Measurements from ENCODE around the gene KCND3. TPM values are rescaled to one million over a fixed set of nuclear protein-coding genes. Genes with fewer than 3 reads are reported as not detected.
"Not testable (repeated sequence)": the region's sequence is repeated elsewhere in the genome, so short reads cannot be mapped to it uniquely, and the experiment has no call there.

Gene KCND3
- polyA plus RNA-seq, 2 donors: 0.57 to 1.6 TPM

GRCh38 chr1:111811891-111812290, 177.6 kb downstream of the KCND3 start:
- H3K27me3 ChIP-seq (ENCODE audit: control insufficient read depth in 1 of 2, insufficient read depth in 2 of 2, low read length in 2 of 2): no peaks in the 10 kb centered on the region
- no peak overlapping the region for H3K4me3 ChIP-seq (ENCODE audit: low read depth in 1 of 2, low read length in 2 of 2)
- no peaks in the 10 kb centered on the region for H3K9me3 ChIP-seq (ENCODE audit: control insufficient read depth in 2 of 2, insufficient read depth in 1 of 2, low read depth in 1 of 2, low read length in 1 of 2)
- no peak overlapping the region for H3K27ac ChIP-seq (ENCODE audit: low read depth in 2 of 2, low read length in 1 of 2)
- H3K36me3 ChIP-seq (ENCODE audit: control insufficient read depth in 2 of 2, insufficient read depth in 2 of 2, low read length in 1 of 2): no peaks in the 10 kb centered on the region
- 86 to 88% methylated on average over 10 of the region's 10 CpGs for WGBS, 2 donors
- peaks cover 0 to 4% of the 10 kb centered on the region in 2 donors for H3K4me1 ChIP-seq (ENCODE audit: control insufficient read depth in 2 of 2, insufficient read depth in 2 of 2, low read length in 1 of 2)

DNA sequence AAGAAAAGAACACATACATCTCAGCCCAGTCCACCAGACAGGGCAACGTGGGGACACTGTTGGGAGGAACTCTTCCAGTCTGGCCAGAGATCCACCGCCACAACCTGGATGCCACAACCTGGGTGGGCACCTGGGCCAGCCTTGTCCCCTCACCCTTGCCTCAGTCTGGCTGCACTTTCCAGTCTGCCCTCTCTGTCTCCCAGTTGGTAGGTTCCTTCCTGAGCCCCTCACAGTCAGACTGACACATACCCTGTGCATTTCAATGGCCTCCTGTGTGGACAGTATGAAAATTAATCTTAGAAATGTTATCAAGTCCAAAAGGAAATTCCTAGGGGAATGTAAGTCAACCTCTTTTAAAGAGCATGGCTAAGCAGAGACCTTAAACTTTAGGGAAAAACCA, 184.2 kb downstream of the KCND3 start:
- H3K9me3 ChIP-seq (ENCODE audit: control insufficient read depth in 2 of 2, insufficient read depth in 1 of 2, low read depth in 1 of 2, low read length in 1 of 2): no peaks in the 10 kb centered on the region
- no peaks in the 10 kb centered on the region for H3K4me1 ChIP-seq (ENCODE audit: control insufficient read depth in 2 of 2, insufficient read depth in 2 of 2, low read length in 1 of 2)
- WGBS, 2 donors: 77 to 78% methylated on average over 2 of the region's 2 CpGs
- no peak overlapping the region for H3K4me3 ChIP-seq (ENCODE audit: low read depth in 1 of 2, low read length in 2 of 2)
- H3K27ac ChIP-seq (ENCODE audit: low read depth in 2 of 2, low read length in 1 of 2): no peak overlapping the region
- H3K27me3 ChIP-seq (ENCODE audit: control insufficient read depth in 1 of 2, insufficient read depth in 2 of 2, low read length in 2 of 2): no peaks in the 10 kb centered on the region
- no peaks in the 10 kb centered on the region for H3K36me3 ChIP-seq (ENCODE audit: control insufficient read depth in 2 of 2, insufficient read depth in 2 of 2, low read length in 1 of 2)

DNA sequence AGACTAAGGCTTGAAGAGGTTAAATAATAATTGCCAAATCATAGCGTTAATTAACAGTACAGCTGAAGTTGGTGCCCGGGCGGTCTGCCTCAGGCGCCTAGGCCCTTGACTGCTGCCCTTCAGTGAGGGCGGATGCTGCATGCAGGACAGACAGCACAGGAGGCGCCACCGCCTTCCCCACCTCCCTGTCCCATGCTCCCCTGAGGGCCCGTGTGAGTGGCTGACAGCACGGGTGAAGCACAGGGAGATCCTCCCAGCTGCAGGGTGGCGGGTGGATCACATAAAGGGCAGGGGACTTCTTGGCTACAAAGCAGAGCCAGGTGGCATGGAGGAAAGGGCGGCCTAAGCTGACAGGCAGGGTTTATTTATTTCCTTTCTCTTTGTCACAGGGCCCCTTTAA, 184.7 kb downstream of the KCND3 start:
- H3K27ac ChIP-seq (ENCODE audit: low read depth in 2 of 2, low read length in 1 of 2): no peak overlapping the region
- no peaks in the 10 kb centered on the region for H3K4me1 ChIP-seq (ENCODE audit: control insufficient read depth in 2 of 2, insufficient read depth in 2 of 2, low read length in 1 of 2)
- H3K36me3 ChIP-seq (ENCODE audit: control insufficient read depth in 2 of 2, insufficient read depth in 2 of 2, low read length in 1 of 2): no peaks in the 10 kb centered on the region
- no peaks in the 10 kb centered on the region for H3K9me3 ChIP-seq (ENCODE audit: control insufficient read depth in 2 of 2, insufficient read depth in 1 of 2, low read depth in 1 of 2, low read length in 1 of 2)
- WGBS, 2 donors: 73 to 80% methylated on average over 11 of the region's 11 CpGs
- no peaks in the 10 kb centered on the region for H3K27me3 ChIP-seq (ENCODE audit: control insufficient read depth in 1 of 2, insufficient read depth in 2 of 2, low read length in 2 of 2)
- H3K4me3 ChIP-seq (ENCODE audit: low read depth in 1 of 2, low read length in 2 of 2): no peak overlapping the region

DNA sequence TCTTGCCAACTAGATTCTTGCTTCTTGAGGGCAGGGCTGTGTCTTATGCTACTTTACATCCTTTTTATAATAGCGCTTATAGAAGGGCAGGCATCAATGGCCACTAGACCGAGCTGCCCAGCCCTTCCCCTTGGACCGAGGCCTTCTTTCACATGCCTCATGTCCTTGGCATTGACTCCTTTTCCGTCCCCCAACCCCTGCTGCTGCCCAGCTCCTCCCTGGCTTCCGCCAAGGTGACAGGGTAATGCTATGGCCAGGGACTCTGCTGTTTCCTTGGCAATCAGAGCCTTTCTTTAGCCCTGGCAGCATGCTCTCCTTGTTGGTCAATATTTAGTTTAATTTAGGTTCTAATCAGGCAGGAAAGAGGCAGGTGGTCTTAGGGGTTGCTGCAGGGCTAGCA, 185.5 kb downstream of the KCND3 start:
- H3K4me1 ChIP-seq (ENCODE audit: control insufficient read depth in 2 of 2, insufficient read depth in 2 of 2, low read length in 1 of 2): no peaks in the 10 kb centered on the region
- no peaks in the 10 kb centered on the region for H3K9me3 ChIP-seq (ENCODE audit: control insufficient read depth in 2 of 2, insufficient read depth in 1 of 2, low read depth in 1 of 2, low read length in 1 of 2)
- H3K27me3 ChIP-seq (ENCODE audit: control insufficient read depth in 1 of 2, insufficient read depth in 2 of 2, low read length in 2 of 2): no peaks in the 10 kb centered on the region
- H3K36me3 ChIP-seq (ENCODE audit: control insufficient read depth in 2 of 2, insufficient read depth in 2 of 2, low read length in 1 of 2): no peaks in the 10 kb centered on the region
- H3K27ac ChIP-seq (ENCODE audit: low read depth in 2 of 2, low read length in 1 of 2): no peak overlapping the region
- WGBS, 2 donors: 84 to 85% methylated on average over 5 of the region's 5 CpGs
- H3K4me3 ChIP-seq (ENCODE audit: low read depth in 1 of 2, low read length in 2 of 2): no peak overlapping the region

GRCh38 chr1:111802984-111803383, 186.5 kb downstream of the KCND3 start:
- Histone ChIP-seq H3K36me3 (ENCODE audit: control insufficient read depth in 2 of 2, insufficient read depth in 2 of 2, low read length in 1 of 2) (no peaks in the 10 kb centered on the region), H3K4me3 (ENCODE audit: low read depth in 1 of 2, low read length in 2 of 2) (no peak overlapping the region), H3K9me3 (ENCODE audit: control insufficient read depth in 2 of 2, insufficient read depth in 1 of 2, low read depth in 1 of 2, low read length in 1 of 2) (no peaks in the 10 kb centered on the region), H3K27ac (ENCODE audit: low read depth in 2 of 2, low read length in 1 of 2) (no peak overlapping the region), H3K27me3 (ENCODE audit: control insufficient read depth in 1 of 2, insufficient read depth in 2 of 2, low read length in 2 of 2) (no peaks in the 10 kb centered on the region), H3K4me1 (ENCODE audit: control insufficient read depth in 2 of 2, insufficient read depth in 2 of 2, low read length in 1 of 2) (no peaks in the 10 kb centered on the region)
- WGBS, 2 donors: 88 to 89% methylated on average over 5 of the region's 5 CpGs

- WGBS, 2 donors: 91% methylated on average over 6 of the region's 6 CpGs
- H3K36me3 ChIP-seq (ENCODE audit: control insufficient read depth in 2 of 2, insufficient read depth in 2 of 2, low read length in 1 of 2): no peaks in the 10 kb centered on the region
- no peaks in the 10 kb centered on the region for H3K9me3 ChIP-seq (ENCODE audit: control insufficient read depth in 2 of 2, insufficient read depth in 1 of 2, low read depth in 1 of 2, low read length in 1 of 2)
- no peak overlapping the region for H3K27ac ChIP-seq (ENCODE audit: low read depth in 2 of 2, low read length in 1 of 2)
- no peak overlapping the region for H3K4me3 ChIP-seq (ENCODE audit: low read depth in 1 of 2, low read length in 2 of 2)
- no peaks in the 10 kb centered on the region for H3K4me1 ChIP-seq (ENCODE audit: control insufficient read depth in 2 of 2, insufficient read depth in 2 of 2, low read length in 1 of 2)
- no peaks in the 10 kb centered on the region for H3K27me3 ChIP-seq (ENCODE audit: control insufficient read depth in 1 of 2, insufficient read depth in 2 of 2, low read length in 2 of 2)
These were observed 187.4 kb downstream of the KCND3 start for GRCh38 chr1:111802110-111802509.

- Histone ChIP-seq H3K36me3 (ENCODE audit: control insufficient read depth in 2 of 2, insufficient read depth in 2 of 2, low read length in 1 of 2) (no peaks in the 10 kb centered on the region), H3K4me1 (ENCODE audit: control insufficient read depth in 2 of 2, insufficient read depth in 2 of 2, low read length in 1 of 2) (no peaks in the 10 kb centered on the region), H3K4me3 (ENCODE audit: low read depth in 1 of 2, low read length in 2 of 2) (no peak overlapping the region), H3K27me3 (ENCODE audit: control insufficient read depth in 1 of 2, insufficient read depth in 2 of 2, low read length in 2 of 2) (no peaks in the 10 kb centered on the region), H3K27ac (ENCODE audit: low read depth in 2 of 2, low read length in 1 of 2) (no peak overlapping the region), H3K9me3 (ENCODE audit: control insufficient read depth in 2 of 2, insufficient read depth in 1 of 2, low read depth in 1 of 2, low read length in 1 of 2) (no peaks in the 10 kb centered on the region)
- 86% methylated on average over 13 of the region's 13 CpGs for WGBS, 2 donors
These were observed 188.2 kb downstream of the KCND3 start for GRCh38 chr1:111801071-111801850.

DNA sequence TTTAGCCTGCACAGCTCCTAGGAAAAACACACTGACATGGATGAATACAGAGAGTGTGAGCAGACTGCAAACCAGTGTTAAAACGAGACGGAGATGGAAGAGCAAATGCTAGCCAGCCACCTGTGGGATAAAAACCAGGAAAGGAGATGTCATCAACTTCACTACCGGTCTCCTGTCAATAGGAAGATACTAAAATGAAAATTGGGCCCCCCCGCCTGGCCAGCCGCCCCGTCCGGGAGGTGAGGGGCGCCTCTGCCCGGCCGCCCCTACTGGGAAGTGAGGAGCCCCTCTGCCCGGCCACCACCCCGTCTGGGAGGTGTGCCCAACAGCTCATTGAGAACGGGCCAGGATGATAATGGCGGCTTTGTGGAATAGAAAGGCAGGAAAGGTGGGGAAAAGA, 189.7 kb downstream of the KCND3 start:
- H3K4me3 ChIP-seq (ENCODE audit: low read depth in 1 of 2, low read length in 2 of 2); H3K27ac ChIP-seq (ENCODE audit: low read depth in 2 of 2, low read length in 1 of 2); H3K9me3 ChIP-seq (ENCODE audit: control insufficient read depth in 2 of 2, insufficient read depth in 1 of 2, low read depth in 1 of 2, low read length in 1 of 2); H3K36me3 ChIP-seq (ENCODE audit: control insufficient read depth in 2 of 2, insufficient read depth in 2 of 2, low read length in 1 of 2); H3K27me3 ChIP-seq (ENCODE audit: control insufficient read depth in 1 of 2, insufficient read depth in 2 of 2, low read length in 2 of 2); H3K4me1 ChIP-seq (ENCODE audit: control insufficient read depth in 2 of 2, insufficient read depth in 2 of 2, low read length in 1 of 2): not testable (repeated sequence)
- WGBS, 2 donors: 92 to 96% methylated on average over 10 to 11 of the region's 14 CpGs

DNA sequence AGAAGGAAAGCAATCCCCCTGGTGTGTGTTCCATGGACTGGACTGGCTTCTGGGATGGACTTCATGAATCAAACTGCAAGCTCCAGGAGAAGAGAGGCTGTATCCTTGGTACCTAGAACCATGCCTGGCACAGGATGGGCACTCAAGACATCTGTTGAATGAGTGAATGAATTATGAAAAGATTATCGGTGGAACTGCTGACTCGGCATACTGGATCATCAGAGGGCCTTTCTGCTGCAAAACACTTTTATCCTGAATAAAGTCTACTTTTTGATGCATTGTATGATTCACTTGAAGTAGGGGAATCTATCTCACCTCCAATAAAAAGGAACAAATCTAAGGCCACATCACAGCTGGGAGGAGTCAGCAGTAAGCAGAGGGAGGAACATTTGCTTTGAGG, 190.9 kb downstream of the KCND3 start:
- Histone ChIP-seq H3K27ac (ENCODE audit: low read depth in 2 of 2, low read length in 1 of 2) (no peak overlapping the region), H3K4me1 (ENCODE audit: control insufficient read depth in 2 of 2, insufficient read depth in 2 of 2, low read length in 1 of 2) (no peaks in the 10 kb centered on the region), H3K27me3 (ENCODE audit: control insufficient read depth in 1 of 2, insufficient read depth in 2 of 2, low read length in 2 of 2) (no peaks in the 10 kb centered on the region), H3K4me3 (ENCODE audit: low read depth in 1 of 2, low read length in 2 of 2) (no peak overlapping the region), H3K36me3 (ENCODE audit: control insufficient read depth in 2 of 2, insufficient read depth in 2 of 2, low read length in 1 of 2) (no peaks in the 10 kb centered on the region), H3K9me3 (ENCODE audit: control insufficient read depth in 2 of 2, insufficient read depth in 1 of 2, low read depth in 1 of 2, low read length in 1 of 2) (no peaks in the 10 kb centered on the region)
- 91 to 98% methylated on average over 2 of the region's 2 CpGs for WGBS, 2 donors

GRCh38 chr1:111795401-111795800, 194.1 kb downstream of the KCND3 start:
- H3K9me3 ChIP-seq (ENCODE audit: control insufficient read depth in 2 of 2, insufficient read depth in 1 of 2, low read depth in 1 of 2, low read length in 1 of 2): no peaks in the 10 kb centered on the region
- H3K27me3 ChIP-seq (ENCODE audit: control insufficient read depth in 1 of 2, insufficient read depth in 2 of 2, low read length in 2 of 2): no peaks in the 10 kb centered on the region
- 74 to 78% methylated on average over 6 of the region's 6 CpGs for WGBS, 2 donors
- no peaks in the 10 kb centered on the region for H3K36me3 ChIP-seq (ENCODE audit: control insufficient read depth in 2 of 2, insufficient read depth in 2 of 2, low read length in 1 of 2)
- no peaks in the 10 kb centered on the region for H3K4me1 ChIP-seq (ENCODE audit: control insufficient read depth in 2 of 2, insufficient read depth in 2 of 2, low read length in 1 of 2)
- no peak overlapping the region for H3K4me3 ChIP-seq (ENCODE audit: low read depth in 1 of 2, low read length in 2 of 2)
- no peak overlapping the region for H3K27ac ChIP-seq (ENCODE audit: low read depth in 2 of 2, low read length in 1 of 2)

Data from esophagus (tissue), 2 donors.